ENCODE measurements around the gene GNG2. TPM values are rescaled to one million over a fixed set of nuclear protein-coding genes. Genes with fewer than 3 reads are reported as not detected.

The GNG2 gene
- total RNA-seq, 5 donors from 2014 or later (not counting 1 experiment from before 2014, with no cell fraction given) = 82.2 to 197 (median 99.0) TPM

DNA sequence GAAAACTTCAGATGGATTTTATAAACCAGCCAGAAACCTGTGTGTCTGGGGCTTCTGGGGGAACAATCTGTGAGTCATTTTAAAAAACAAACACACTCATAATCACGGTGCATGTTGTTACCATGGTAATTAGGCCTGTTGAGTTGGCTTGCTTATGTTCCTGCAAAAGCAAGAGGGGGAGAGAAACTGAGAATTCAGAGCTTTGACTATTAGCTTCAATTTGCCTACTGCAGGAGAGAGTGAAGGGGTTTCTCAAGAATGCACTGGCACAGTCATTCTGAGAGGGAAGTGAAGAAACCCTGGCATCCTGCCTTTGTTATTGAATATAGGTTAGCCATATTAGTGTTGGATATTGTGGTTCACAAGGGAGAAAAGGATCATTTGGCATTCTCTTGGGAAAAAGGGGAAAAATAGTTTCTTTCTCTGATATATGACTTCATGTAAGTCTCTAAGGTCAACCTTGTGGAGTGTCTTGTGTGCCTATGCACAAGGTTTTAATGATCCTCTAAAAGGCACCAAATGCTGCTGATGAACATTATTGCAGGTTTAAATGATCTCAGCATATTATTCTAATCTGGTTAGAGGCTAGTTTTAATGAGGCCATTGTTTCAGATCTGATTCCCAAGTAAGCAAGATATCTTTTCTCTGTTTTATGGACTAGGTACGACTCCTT lies 12.9 kb downstream of the GNG2 start:
- Histone ChIP-seq H3K9me3 (no peaks in the 10 kb centered on the region), H3K4me1 (ENCODE audit: control insufficient read depth in 1 of 2, extremely low read depth in 1 of 2, insufficient read depth in 2 of 2, low read length in 2 of 2) (peaks cover 36 to 45% of the 10 kb centered on the region in 2 experiments), H3K27me3 (replicated peaks in 1 of 2; ENCODE audit: control insufficient read depth in 2 of 2, extremely low read depth in 1 of 2, insufficient read depth in 2 of 2, low read length in 1 of 2) (no peaks in the 10 kb centered on the region), H3K4me3 (ENCODE audit: control insufficient read depth in 1 of 2, extremely low read depth in 1 of 2, low read length in 1 of 2) (no peak overlapping the region), H3K36me3 (ENCODE audit: control insufficient read depth in 2 of 2, extremely low read depth in 1 of 2, insufficient read depth in 1 of 2, low read length in 1 of 2) (peaks cover 0 to 9% of the 10 kb centered on the region in 2 donors), H3K27ac (ENCODE audit: low read length) (peak overlapping the region; percentile 28)
- CTCF ChIA-PET = no interaction called here
- Mint-ChIP-seq H3K4me3 (peak overlapping the region in 2 of 3 donors; percentile 10 to 49), H3K36me3 (peaks cover 26% of the 10 kb centered on the region), H3K27me3 (no peaks in the 10 kb centered on the region), H3K27ac (peak overlapping the region; percentile 75 to 85), H3K9me3 (no peaks in the 10 kb centered on the region), H3K4me1 (peaks cover 57 to 68% (median 68%) of the 10 kb centered on the region in 3 donors)
- POLR2A ChIA-PET = interaction anchor here in 1 of 2 donors (1.0 to 1.6 kb wide), 3 partner anchors 10 to 12 kb away, joined by 3 read pairs; no protein-coding TSS in a partner anchor
- DNase-seq = peak in 1 of 35 experiments; percentile 59
- ATAC-seq (replicated peaks in 1 of 4) = peak; percentile 46 to 62 (median 54)
- no CpG with 5 or more reads among the region's 2 CpGs for WGBS (ENCODE audit: insufficient coverage)

DNA sequence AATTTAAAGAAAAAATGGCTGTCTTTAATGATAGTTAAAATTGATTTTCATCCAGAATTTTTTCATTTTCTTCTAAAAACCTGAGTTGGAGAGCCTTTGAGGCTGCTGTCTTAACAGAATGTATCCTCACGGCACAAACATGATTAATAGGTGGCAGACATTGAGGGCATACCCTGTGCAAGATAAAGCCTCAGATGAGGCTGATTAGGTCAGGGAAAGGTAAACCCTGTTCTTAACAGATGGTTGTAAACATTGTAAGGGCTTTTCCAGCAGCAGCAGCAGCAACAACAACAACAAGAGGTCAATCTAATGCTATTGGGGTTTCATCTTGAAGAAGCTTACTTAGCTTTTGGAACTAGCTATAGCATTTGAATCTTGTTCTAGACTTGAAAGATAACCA lies 17.4 kb downstream of the GNG2 start:
- 86% methylated on average over 1 of the region's 1 CpG for WGBS (ENCODE audit: insufficient coverage)
- H3K4me1 ChIP-seq (ENCODE audit: control insufficient read depth in 1 of 2, extremely low read depth in 1 of 2, insufficient read depth in 2 of 2, low read length in 2 of 2) = peaks cover 18 to 34% of the 10 kb centered on the region in 2 experiments
- CTCF ChIA-PET = no interaction called here
- peaks cover 0 to 31% of the 10 kb centered on the region in 2 donors for H3K36me3 ChIP-seq (ENCODE audit: control insufficient read depth in 2 of 2, extremely low read depth in 1 of 2, insufficient read depth in 1 of 2, low read length in 1 of 2)
- no peaks in the 10 kb centered on the region for H3K9me3 Mint-ChIP-seq
- peaks cover 82 to 87% (median 85%) of the 10 kb centered on the region in 3 donors for H3K4me1 Mint-ChIP-seq
- no peaks in the 10 kb centered on the region for H3K27me3 Mint-ChIP-seq
- peaks cover 53% of the 10 kb centered on the region for H3K36me3 Mint-ChIP-seq
- H3K27ac ChIP-seq (ENCODE audit: low read length) = no peak overlapping the region
- H3K4me3 Mint-ChIP-seq = peak overlapping the region in 1 of 3 donors; percentile 4
- no peaks in the 10 kb centered on the region for H3K9me3 ChIP-seq
- DNase-seq (no peak), ATAC-seq (replicated peaks in 1 of 4) (no peak)
- peak overlapping the region; percentile 19 to 64 for H3K27ac Mint-ChIP-seq
- H3K27me3 ChIP-seq (replicated peaks in 1 of 2; ENCODE audit: control insufficient read depth in 2 of 2, extremely low read depth in 1 of 2, insufficient read depth in 2 of 2, low read length in 1 of 2) = no peaks in the 10 kb centered on the region
- H3K4me3 ChIP-seq (ENCODE audit: control insufficient read depth in 1 of 2, extremely low read depth in 1 of 2, low read length in 1 of 2) = no peak overlapping the region
- POLR2A ChIA-PET = interaction anchor here (0.6 kb wide), 2 partner anchors 50 to 97 kb away, joined by 3 to 4 read pairs; no protein-coding TSS in a partner anchor

- whole genome bisulfite sequencing (ENCODE audit: insufficient coverage) = no CpG with 5 or more reads among the region's 1 CpG
- ChIA-PET CTCF (no interaction called here), POLR2A (no interaction called here)
- Mint-ChIP-seq H3K36me3 (peaks cover 48% of the 10 kb centered on the region), H3K27ac (peak overlapping the region; percentile 2 to 66), H3K27me3 (no peaks in the 10 kb centered on the region), H3K4me1 (peaks cover 80 to 86% (median 84%) of the 10 kb centered on the region in 3 donors), H3K9me3 (no peaks in the 10 kb centered on the region), H3K4me3 (no peak overlapping the region)
- peaks cover 25 to 33% of the 10 kb centered on the region in 2 experiments for H3K4me1 ChIP-seq (ENCODE audit: control insufficient read depth in 1 of 2, extremely low read depth in 1 of 2, insufficient read depth in 2 of 2, low read length in 2 of 2)
- H3K36me3 ChIP-seq (ENCODE audit: control insufficient read depth in 2 of 2, extremely low read depth in 1 of 2, insufficient read depth in 1 of 2, low read length in 1 of 2) = peaks cover 0 to 31% of the 10 kb centered on the region in 2 donors
- no peaks in the 10 kb centered on the region for H3K9me3 ChIP-seq
- DNase-seq = no peak
- H3K27ac ChIP-seq (ENCODE audit: low read length) = no peak overlapping the region
- H3K4me3 ChIP-seq (ENCODE audit: control insufficient read depth in 1 of 2, extremely low read depth in 1 of 2, low read length in 1 of 2) = no peak overlapping the region
- ATAC-seq (replicated peaks in 1 of 4) = no peak
- no peaks in the 10 kb centered on the region for H3K27me3 ChIP-seq (replicated peaks in 1 of 2; ENCODE audit: control insufficient read depth in 2 of 2, extremely low read depth in 1 of 2, insufficient read depth in 2 of 2, low read length in 1 of 2)
Measured at GRCh38 chr14:51879170-51879569, 18.8 kb downstream of the GNG2 start.

DNA sequence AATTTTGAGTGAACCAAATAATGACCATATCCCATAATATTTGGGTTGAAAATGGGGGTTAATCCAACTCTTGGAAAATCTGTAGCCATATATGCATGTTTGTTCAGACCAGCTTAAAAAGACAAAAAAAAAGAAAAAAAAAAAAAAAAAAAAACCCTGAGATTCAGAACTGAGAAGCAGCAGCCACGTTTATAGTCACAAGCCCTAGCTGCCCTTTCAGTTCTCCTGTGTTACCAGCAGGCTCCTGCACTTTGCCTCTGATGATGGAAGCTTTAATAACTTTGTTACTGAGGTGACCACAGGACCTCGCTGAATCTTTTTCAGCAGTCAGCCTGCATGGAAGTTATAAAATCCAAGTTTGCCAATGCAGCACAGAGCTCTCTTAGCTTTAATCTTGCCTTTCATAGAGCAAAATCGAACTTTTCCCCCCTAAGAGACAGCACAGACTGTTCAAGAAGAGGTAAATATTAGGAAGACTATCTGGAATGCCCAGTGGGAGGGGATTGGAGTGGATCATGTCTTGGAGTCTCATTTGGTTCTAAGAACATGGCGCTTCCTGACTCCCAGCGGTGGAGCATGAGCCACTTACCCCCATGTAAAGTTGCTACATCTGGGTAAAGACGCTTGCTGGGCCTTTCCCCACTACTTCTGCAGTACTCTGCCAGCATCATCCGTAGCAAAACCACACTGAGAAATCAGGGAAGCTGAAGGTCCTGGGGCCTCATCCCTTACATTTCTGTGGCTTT lies 20.6 kb downstream of the GNG2 start:
- peaks cover 31 to 35% of the 10 kb centered on the region in 2 experiments for H3K4me1 ChIP-seq (ENCODE audit: control insufficient read depth in 1 of 2, extremely low read depth in 1 of 2, insufficient read depth in 2 of 2, low read length in 2 of 2)
- ATAC-seq (replicated peaks in 1 of 4) (no peak), DNase-seq (no peak)
- Mint-ChIP-seq H3K27me3 (no peaks in the 10 kb centered on the region), H3K27ac (peak overlapping the region; percentile 32 to 52), H3K36me3 (peaks cover 53% of the 10 kb centered on the region), H3K4me3 (peak overlapping the region in 1 of 3 donors; percentile 12), H3K4me1 (peaks cover 88 to 93% (median 92%) of the 10 kb centered on the region in 3 donors), H3K9me3 (no peaks in the 10 kb centered on the region)
- H3K36me3 ChIP-seq (ENCODE audit: control insufficient read depth in 2 of 2, extremely low read depth in 1 of 2, insufficient read depth in 1 of 2, low read length in 1 of 2) = peaks cover 0 to 27% of the 10 kb centered on the region in 2 donors
- no peaks in the 10 kb centered on the region for H3K27me3 ChIP-seq (replicated peaks in 1 of 2; ENCODE audit: control insufficient read depth in 2 of 2, extremely low read depth in 1 of 2, insufficient read depth in 2 of 2, low read length in 1 of 2)
- ChIA-PET CTCF (interaction anchor here (0.5 to 2.0 kb wide), 8 partner anchors 9 to 98 kb away, joined by 3 to 9 read pairs (median 4); no protein-coding TSS in a partner anchor), POLR2A (interaction anchor here (0.6 to 1.3 kb wide), 17 partner anchors 9 to 232 kb away, joined by 3 to 11 read pairs (median 4); partner anchors contain the start of gene GNG2 (in 2 of the 2))
- no peaks in the 10 kb centered on the region for H3K9me3 ChIP-seq
- 58% methylated on average over 3 of the region's 7 CpGs for WGBS (ENCODE audit: insufficient coverage)
- no peak overlapping the region for H3K27ac ChIP-seq (ENCODE audit: low read length)
- no peak overlapping the region for H3K4me3 ChIP-seq (ENCODE audit: control insufficient read depth in 1 of 2, extremely low read depth in 1 of 2, low read length in 1 of 2)

- H3K4me3 ChIP-seq (ENCODE audit: control insufficient read depth in 1 of 2, extremely low read depth in 1 of 2, low read length in 1 of 2) = no peak overlapping the region
- POLR2A ChIA-PET = interaction anchor here (0.6 to 1.3 kb wide), 4 partner anchors 14 to 131 kb away, joined by 4 to 6 read pairs (median 6); partner anchors contain the start of gene GNG2 (in 1 of the 2)
- Mint-ChIP-seq H3K4me1 (peaks cover 87 to 93% (median 92%) of the 10 kb centered on the region in 3 donors), H3K9me3 (no peaks in the 10 kb centered on the region), H3K27ac (peak overlapping the region; percentile 27 to 52), H3K36me3 (peaks cover 55% of the 10 kb centered on the region), H3K27me3 (no peaks in the 10 kb centered on the region), H3K4me3 (peak overlapping the region in 1 of 3 donors; percentile 12)
- DNase-seq (no peak), ATAC-seq (replicated peaks in 1 of 4) (no peak)
- no peaks in the 10 kb centered on the region for H3K27me3 ChIP-seq (replicated peaks in 1 of 2; ENCODE audit: control insufficient read depth in 2 of 2, extremely low read depth in 1 of 2, insufficient read depth in 2 of 2, low read length in 1 of 2)
- H3K36me3 ChIP-seq (ENCODE audit: control insufficient read depth in 2 of 2, extremely low read depth in 1 of 2, insufficient read depth in 1 of 2, low read length in 1 of 2) = peaks cover 0 to 34% of the 10 kb centered on the region in 2 donors
- CTCF ChIA-PET = interaction anchor here in 1 of 2 donors (2.0 kb wide), 1 partner anchor 35 kb away, joined by 9 read pairs; no protein-coding TSS in a partner anchor
- no peaks in the 10 kb centered on the region for H3K9me3 ChIP-seq
- H3K27ac ChIP-seq (ENCODE audit: low read length) = no peak overlapping the region
- H3K4me1 ChIP-seq (ENCODE audit: control insufficient read depth in 1 of 2, extremely low read depth in 1 of 2, insufficient read depth in 2 of 2, low read length in 2 of 2) = peaks cover 28 to 39% of the 10 kb centered on the region in 2 experiments
- WGBS (ENCODE audit: insufficient coverage) = no CpG with 5 or more reads among the region's 2 CpGs
Measured at GRCh38 chr14:51881636-51882035, 21.2 kb downstream of the GNG2 start.

DNA sequence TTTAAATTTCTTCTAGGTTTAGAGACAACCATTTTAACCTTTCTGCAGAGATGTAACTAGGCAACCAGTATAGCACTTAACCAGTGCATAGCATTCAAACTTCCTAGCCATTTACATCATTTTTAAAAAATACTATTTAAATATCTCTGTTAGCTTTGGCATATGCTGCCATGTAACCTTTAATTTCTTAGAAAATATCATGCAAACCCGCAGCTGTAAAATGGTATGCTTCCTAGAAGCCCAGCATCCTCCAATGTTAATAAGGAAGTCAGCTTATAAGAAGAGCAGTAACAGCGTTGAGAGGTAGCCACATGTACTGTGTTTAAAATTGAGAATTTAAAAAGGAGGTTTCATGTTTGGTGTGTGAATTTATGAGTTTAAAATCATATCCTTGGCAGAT lies 22.8 kb downstream of the GNG2 start:
- CTCF ChIA-PET = interaction anchor here in 1 of 2 donors (1.1 to 1.5 kb wide), 3 partner anchors 8 to 30 kb away, joined by 3 to 4 read pairs (median 4); no protein-coding TSS in a partner anchor
- H3K4me3 Mint-ChIP-seq = peak overlapping the region in 2 of 3 donors; percentile 35 to 43
- H3K27ac Mint-ChIP-seq = peak overlapping the region; percentile 36 to 77
- Histone ChIP-seq H3K36me3 (ENCODE audit: control insufficient read depth in 2 of 2, extremely low read depth in 1 of 2, insufficient read depth in 1 of 2, low read length in 1 of 2) (peaks cover 0 to 33% of the 10 kb centered on the region in 2 donors), H3K9me3 (no peaks in the 10 kb centered on the region), H3K27me3 (replicated peaks in 1 of 2; ENCODE audit: control insufficient read depth in 2 of 2, extremely low read depth in 1 of 2, insufficient read depth in 2 of 2, low read length in 1 of 2) (no peaks in the 10 kb centered on the region), H3K4me1 (ENCODE audit: control insufficient read depth in 1 of 2, extremely low read depth in 1 of 2, insufficient read depth in 2 of 2, low read length in 2 of 2) (peaks cover 28 to 41% of the 10 kb centered on the region in 2 experiments), H3K4me3 (ENCODE audit: control insufficient read depth in 1 of 2, extremely low read depth in 1 of 2, low read length in 1 of 2) (no peak overlapping the region), H3K27ac (ENCODE audit: low read length) (peak overlapping the region; percentile 1)
- H3K27me3 Mint-ChIP-seq = no peaks in the 10 kb centered on the region
- WGBS (ENCODE audit: insufficient coverage) = no CpG with 5 or more reads among the region's 2 CpGs
- peaks cover 54% of the 10 kb centered on the region for H3K36me3 Mint-ChIP-seq
- peaks cover 87 to 90% (median 90%) of the 10 kb centered on the region in 3 donors for H3K4me1 Mint-ChIP-seq
- DNase-seq (no peak), ATAC-seq (replicated peaks in 1 of 4) (peak; percentile 29 to 47 (median 33))
- no peaks in the 10 kb centered on the region for H3K9me3 Mint-ChIP-seq
- POLR2A ChIA-PET = interaction anchor here in 1 of 2 donors (1.1 to 1.6 kb wide), 4 partner anchors 9 to 36 kb away, joined by 3 to 10 read pairs (median 6); partner anchors contain the start of gene GNG2
